ENCODE measurements around the gene HIBCH. TPM values are rescaled to one million over a fixed set of nuclear protein-coding genes. Genes with fewer than 3 reads are reported as not detected.

The HIBCH gene
- total RNA-seq, 1 experiment from 2014 or later: 21.7 TPM

- no peak overlapping the region for H3K27ac ChIP-seq (ENCODE audit: low read length)
- CTCF ChIA-PET: no interaction called here
- TF ChIP-seq POLR2AphosphoS5 (IDR thresholded peaks at IDR 0.05; ENCODE audit: low read depth, low read length) (no peak), CTCF (IDR thresholded peaks at IDR 0.05) (no peak), TCF7L2 (IDR thresholded peaks at IDR 0.05; ENCODE audit: low read depth, low read length) (no peak), REST (IDR thresholded peaks at IDR 0.05; ENCODE audit: insufficient read depth in 1 of 2, low read depth in 2 of 2, low read length in 1 of 2) (no peak), SIN3A (IDR thresholded peaks at IDR 0.05; ENCODE audit: borderline replicate concordance, insufficient read depth, low read depth, low read length) (no peak)
- DNase-seq (ENCODE audit: low read depth, low spot score) (no peak), ATAC-seq (no peak)
- in situ Hi-C loops (cut with HindIII; ENCODE audit: low pct_unique_long_range_greater_than_20kb, low sequenced_read_pairs): no loop called here
- peaks cover 9% of the 10 kb centered on the region for H3K4me1 ChIP-seq (ENCODE audit: control insufficient read depth, insufficient read depth, low read length)
- no peaks in the 10 kb centered on the region for H3K27me3 ChIP-seq (ENCODE audit: control insufficient read depth, insufficient read depth, low read length)
- no peaks in the 10 kb centered on the region for H3K36me3 ChIP-seq (ENCODE audit: control insufficient read depth, insufficient read depth, low read length)
- POLR2A ChIA-PET: no interaction called here
- H3K4me3 ChIP-seq (ENCODE audit: low read depth in 2 of 2, low read length in 2 of 2): no peak overlapping the region
- intact Hi-C loops (cut with micrococcal nuclease; ENCODE audit: unreplicated experiment): no loop called here
- BruUV-seq (replicated peaks): no TSS peak
- no peaks in the 10 kb centered on the region for H3K9me3 ChIP-seq (ENCODE audit: control insufficient read depth, insufficient read depth, low read depth, low read length)
Observed at GRCh38 chr2:190355968-190356644, 36.5 kb upstream of the HIBCH start.

- ATAC-seq (no peak), DNase-seq (ENCODE audit: low read depth, low spot score) (no peak)
- TF ChIP-seq TCF7L2 (IDR thresholded peaks at IDR 0.05; ENCODE audit: low read depth, low read length): no peak
- CTCF ChIA-PET: interaction anchor here (0.6 kb wide), 1 partner anchor 652 kb away, joined by 3 read pairs; no protein-coding TSS in a partner anchor
- intact Hi-C loops (cut with micrococcal nuclease; ENCODE audit: unreplicated experiment): no loop called here
- no peak overlapping the region for H3K27ac ChIP-seq (ENCODE audit: low read length)
- H3K36me3 ChIP-seq (ENCODE audit: control insufficient read depth, insufficient read depth, low read length): no peaks in the 10 kb centered on the region
- no peaks in the 10 kb centered on the region for H3K9me3 ChIP-seq (ENCODE audit: control insufficient read depth, insufficient read depth, low read depth, low read length)
- no peak overlapping the region for H3K4me3 ChIP-seq (ENCODE audit: low read depth in 2 of 2, low read length in 2 of 2)
- in situ Hi-C loops (cut with HindIII; ENCODE audit: low pct_unique_long_range_greater_than_20kb, low sequenced_read_pairs): no loop called here
- POLR2A ChIA-PET: no interaction called here
- no TSS peak for BruUV-seq (replicated peaks)
- H3K4me1 ChIP-seq (ENCODE audit: control insufficient read depth, insufficient read depth, low read length): peaks cover 2% of the 10 kb centered on the region; the same call in 1 of the 2 replicates
- no peaks in the 10 kb centered on the region for H3K27me3 ChIP-seq (ENCODE audit: control insufficient read depth, insufficient read depth, low read length)
Observed at GRCh38 chr2:190354003-190354690, 34.5 kb upstream of the HIBCH start.

- TF ChIP-seq SIN3A (IDR thresholded peaks at IDR 0.05; ENCODE audit: borderline replicate concordance, insufficient read depth, low read depth, low read length): no peak
- TF ChIP-seq REST (IDR thresholded peaks at IDR 0.05; ENCODE audit: insufficient read depth in 1 of 2, low read depth in 2 of 2, low read length in 1 of 2): no peak
- TF ChIP-seq TCF7L2 (IDR thresholded peaks at IDR 0.05; ENCODE audit: low read depth, low read length): no peak
- TF ChIP-seq CTCF (IDR thresholded peaks at IDR 0.05): no peak
- TF ChIP-seq POLR2AphosphoS5 (IDR thresholded peaks at IDR 0.05; ENCODE audit: low read depth, low read length): no peak
- Histone ChIP-seq H3K27ac (ENCODE audit: low read length) (no peak overlapping the region), H3K9me3 (ENCODE audit: control insufficient read depth, insufficient read depth, low read depth, low read length) (no peaks in the 10 kb centered on the region), H3K4me3 (ENCODE audit: low read depth in 2 of 2, low read length in 2 of 2) (no peak overlapping the region), H3K4me1 (ENCODE audit: control insufficient read depth, insufficient read depth, low read length) (no peaks in the 10 kb centered on the region; the same call in 1 of the 2 replicates), H3K36me3 (ENCODE audit: control insufficient read depth, insufficient read depth, low read length) (no peaks in the 10 kb centered on the region), H3K27me3 (ENCODE audit: control insufficient read depth, insufficient read depth, low read length) (no peaks in the 10 kb centered on the region)
- POLR2A ChIA-PET: no interaction called here
- in situ Hi-C loops (cut with HindIII; ENCODE audit: low pct_unique_long_range_greater_than_20kb, low sequenced_read_pairs) (no loop called here), intact Hi-C loops (cut with micrococcal nuclease; ENCODE audit: unreplicated experiment) (no loop called here)
- ATAC-seq: no peak
- no TSS peak for BruUV-seq (replicated peaks)
- no peak for DNase-seq (ENCODE audit: low read depth, low spot score)
- CTCF ChIA-PET: interaction anchor here (0.6 kb wide), 1 partner anchor 651 kb away, joined by 3 read pairs; no protein-coding TSS in a partner anchor
Observed at GRCh38 chr2:190353537-190353899, 33.9 kb upstream of the HIBCH start.
